ENCODE measurements around the gene XAF1.

- TF ChIP-seq CTCF (IDR thresholded peaks at IDR 0.05) (no peak), POLR2A (IDR thresholded peaks at IDR 0.05) (no peak)
Measured at GRCh38 chr17:6818938-6819337, 63.1 kb downstream of the XAF1 start.

Data from lower leg skin (tissue), 3 donors.